Skin of body (tissue), 2 donors: ENCODE measurements around the gene CNOT11. TPM values are rescaled to one million over a fixed set of nuclear protein-coding genes. Genes with fewer than 3 reads are reported as not detected.

Experiments used
- DNase-seq: peaks from one replicate; lab custom pipeline; 2025; lab: John Stamatoyannopoulos, UW
- total RNA-seq: library from RNA; depleted of rRNA; stranded (reverse); fragments of >200 nt; gene quantifications from one replicate; pipeline ENCODE4 v1.2.3, GENCODE V29; 2014

Gene CNOT11
- total RNA-seq, 1 donor from 2014 or later: 13.6 TPM

- DNase-seq: no peak
Measured at GRCh38 chr2:101274142-101274541, 21.5 kb downstream of the CNOT11 start.

GRCh38 chr2:101277111-101277510, 24.4 kb downstream of the CNOT11 start:
- DNase-seq: no peak

GRCh38 chr2:101278925-101279324, 26.2 kb downstream of the CNOT11 start:
- DNase-seq: no peak

GRCh38 chr2:101281482-101281881, 28.8 kb downstream of the CNOT11 start:
- DNase-seq: no peak

GRCh38 chr2:101282980-101283379, 30.3 kb downstream of the CNOT11 start:
- no peak for DNase-seq

- DNase-seq: no peak
Measured at GRCh38 chr2:101286684-101287083, 34.0 kb downstream of the CNOT11 start.

GRCh38 chr2:101287303-101287702, 34.6 kb downstream of the CNOT11 start:
- no peak for DNase-seq

GRCh38 chr2:101290711-101291110, 38.0 kb downstream of the CNOT11 start:
- no peak for DNase-seq

- no peak for DNase-seq
Measured at GRCh38 chr2:101291973-101292372, 39.3 kb downstream of the CNOT11 start.

GRCh38 chr2:101293544-101293943, 40.9 kb downstream of the CNOT11 start:
- no peak for DNase-seq

- no peak for DNase-seq
Measured at GRCh38 chr2:101294861-101295260, 42.2 kb downstream of the CNOT11 start.

- no peak for DNase-seq
Measured at GRCh38 chr2:101295895-101296294, 43.2 kb downstream of the CNOT11 start.

- DNase-seq: peak; percentile 41
Measured at GRCh38 chr2:101296371-101296770, 43.7 kb downstream of the CNOT11 start.

- DNase-seq: no peak
Measured at GRCh38 chr2:101297383-101297782, 44.7 kb downstream of the CNOT11 start.

GRCh38 chr2:101299604-101300003, 46.9 kb downstream of the CNOT11 start:
- DNase-seq: no peak

- no peak for DNase-seq
Measured at GRCh38 chr2:101300164-101300563, 47.5 kb downstream of the CNOT11 start.

- DNase-seq: no peak
Measured at GRCh38 chr2:101300836-101301235, 48.1 kb downstream of the CNOT11 start.

- DNase-seq: no peak
Measured at GRCh38 chr2:101302016-101302415, 49.3 kb downstream of the CNOT11 start.

- DNase-seq: no peak
Measured at GRCh38 chr2:101303688-101304087, 51.0 kb downstream of the CNOT11 start.

GRCh38 chr2:101305035-101305434, 52.3 kb downstream of the CNOT11 start:
- no peak for DNase-seq

GRCh38 chr2:101305492-101306078, 52.9 kb downstream of the CNOT11 start:
- no peak for DNase-seq

GRCh38 chr2:101306410-101306809, 53.7 kb downstream of the CNOT11 start:
- no peak for DNase-seq

GRCh38 chr2:101307503-101307902, 54.8 kb downstream of the CNOT11 start:
- DNase-seq: no peak

- DNase-seq: no peak
Measured at GRCh38 chr2:101307950-101308431, 55.3 kb downstream of the CNOT11 start.
